Osteoblast (primary cell): ENCODE data around the gene PEMT. TPM values are rescaled to one million over a fixed set of nuclear protein-coding genes. Genes with fewer than 3 reads are reported as not detected.

Source experiments
- DNase-seq: peaks from one replicate; pipeline ENCODE4 v3.0.0; 2011; ENCODE audit warnings: low spot score, mixed read lengths; ENCODE audit not compliant: insufficient read length; ENCODE audit errors: missing footprints
- H2AFZ ChIP-seq: 2 replicates; pipeline ENCODE4 v1.6.0; 2011; ENCODE audit warnings: mild to moderate bottlenecking, low read length
- H3K27ac ChIP-seq: 2 replicates; pipeline ENCODE4 v1.5.1; 2011; ENCODE audit warnings: mild to moderate bottlenecking, low read depth, low read length, moderate library complexity
- H3K27me3 ChIP-seq: 2 replicates; pipeline ENCODE4 v1.6.0; 2012; ENCODE audit warnings: mild to moderate bottlenecking, control low read depth, inconsistent platforms, low read length, moderate library complexity; ENCODE audit not compliant: insufficient read depth
- H3K36me3 ChIP-seq: 2 replicates; pipeline ENCODE4 v1.5.1; 2011; ENCODE audit warnings: mild to moderate bottlenecking, low read length, control low read depth, moderate library complexity; ENCODE audit not compliant: insufficient read depth
- H3K4me1 ChIP-seq: 2 replicates; pipeline ENCODE4 v1.5.1; 2011; ENCODE audit warnings: mild to moderate bottlenecking, low read length, control low read depth, moderate library complexity; ENCODE audit not compliant: insufficient read depth
- H3K4me2 ChIP-seq: 2 replicates; pipeline ENCODE4 v1.6.0; 2011; ENCODE audit warnings: mild to moderate bottlenecking, low read length; ENCODE audit not compliant: insufficient read depth
- H3K4me3 ChIP-seq: fragments of 200-600 bp; sonication (generic); 3 replicates; pipeline ENCODE4 v1.5.1; 2012; ENCODE audit warnings: mild to moderate bottlenecking, low read length, inconsistent platforms; ENCODE audit not compliant: insufficient read depth
- H3K79me2 ChIP-seq: 2 replicates; pipeline ENCODE4 v1.6.0; 2012; ENCODE audit warnings: mild to moderate bottlenecking, low read length, control low read depth, inconsistent platforms; ENCODE audit not compliant: insufficient read depth
- H3K9me3 ChIP-seq: 2 replicates; pipeline ENCODE4 v1.5.1; 2011; ENCODE audit warnings: low read depth, low read length, control low read depth
- H4K20me1 ChIP-seq: 2 replicates; pipeline ENCODE4 v1.6.0; 2012; ENCODE audit warnings: mild to moderate bottlenecking, low read length, control low read depth; ENCODE audit not compliant: insufficient read depth
- total RNA-seq: library from RNA; depleted of rRNA; stranded (reverse); fragments of >200 nt; gene quantifications from 2 replicates; pipeline ENCODE4 v1.2.3, GENCODE V29; 2012
- TF ChIP-seq, protein P1 (sequence below): IDR thresholded peaks from 2 replicates; pipeline ENCODE4 v1.5.1; 2011; ENCODE audit warnings: mild to moderate bottlenecking, low read depth, low read length, moderate library complexity; ENCODE audit errors: extremely low read depth

Gene PEMT
- total RNA-seq, 1 donor: 26.4 TPM

DNA sequence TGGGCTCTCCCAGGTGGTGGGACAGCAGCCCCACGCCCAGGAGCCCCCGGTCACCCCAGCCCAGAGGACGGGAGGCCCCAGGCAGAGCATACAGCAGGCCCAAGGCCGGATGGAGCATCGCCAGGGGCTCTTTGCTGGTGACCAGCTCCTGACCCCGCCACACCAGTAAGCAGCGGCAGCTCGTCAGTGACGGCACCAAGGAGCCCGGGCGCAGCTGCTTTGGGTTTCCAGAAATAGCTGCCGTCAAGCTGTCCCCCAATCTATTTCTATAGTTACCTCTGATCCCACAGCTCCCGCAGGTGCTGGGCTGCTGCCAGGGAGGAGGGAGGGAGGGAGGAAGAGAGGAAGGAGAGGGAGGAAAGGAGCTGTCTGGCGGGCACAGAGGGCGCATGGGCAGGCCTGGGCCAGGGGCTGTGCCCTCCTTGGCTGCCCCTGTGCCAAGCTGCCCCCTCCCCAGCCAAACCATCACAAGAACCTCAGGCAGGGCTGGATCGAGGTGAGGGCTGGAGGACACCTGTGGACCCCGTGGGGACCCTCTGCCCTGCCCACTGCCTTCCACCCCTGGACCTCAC, 84.5 kb downstream of the PEMT start:
- Histone ChIP-seq H3K36me3 (no peaks in the 10 kb centered on the region), H3K4me1 (peaks cover 7% of the 10 kb centered on the region), H3K4me2 (no peak overlapping the region), H2AFZ (no peak overlapping the region), H3K4me3 (no peak overlapping the region), H3K27ac (no peak overlapping the region), H4K20me1 (no peaks in the 10 kb centered on the region), H3K79me2 (no peaks in the 10 kb centered on the region), H3K9me3 (no peaks in the 10 kb centered on the region), H3K27me3 (no peaks in the 10 kb centered on the region)
- DNase-seq: peak; percentile 78
- TF ChIP-seq, protein P1, sequence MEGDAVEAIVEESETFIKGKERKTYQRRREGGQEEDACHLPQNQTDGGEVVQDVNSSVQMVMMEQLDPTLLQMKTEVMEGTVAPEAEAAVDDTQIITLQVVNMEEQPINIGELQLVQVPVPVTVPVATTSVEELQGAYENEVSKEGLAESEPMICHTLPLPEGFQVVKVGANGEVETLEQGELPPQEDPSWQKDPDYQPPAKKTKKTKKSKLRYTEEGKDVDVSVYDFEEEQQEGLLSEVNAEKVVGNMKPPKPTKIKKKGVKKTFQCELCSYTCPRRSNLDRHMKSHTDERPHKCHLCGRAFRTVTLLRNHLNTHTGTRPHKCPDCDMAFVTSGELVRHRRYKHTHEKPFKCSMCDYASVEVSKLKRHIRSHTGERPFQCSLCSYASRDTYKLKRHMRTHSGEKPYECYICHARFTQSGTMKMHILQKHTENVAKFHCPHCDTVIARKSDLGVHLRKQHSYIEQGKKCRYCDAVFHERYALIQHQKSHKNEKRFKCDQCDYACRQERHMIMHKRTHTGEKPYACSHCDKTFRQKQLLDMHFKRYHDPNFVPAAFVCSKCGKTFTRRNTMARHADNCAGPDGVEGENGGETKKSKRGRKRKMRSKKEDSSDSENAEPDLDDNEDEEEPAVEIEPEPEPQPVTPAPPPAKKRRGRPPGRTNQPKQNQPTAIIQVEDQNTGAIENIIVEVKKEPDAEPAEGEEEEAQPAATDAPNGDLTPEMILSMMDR: no peak

DNA sequence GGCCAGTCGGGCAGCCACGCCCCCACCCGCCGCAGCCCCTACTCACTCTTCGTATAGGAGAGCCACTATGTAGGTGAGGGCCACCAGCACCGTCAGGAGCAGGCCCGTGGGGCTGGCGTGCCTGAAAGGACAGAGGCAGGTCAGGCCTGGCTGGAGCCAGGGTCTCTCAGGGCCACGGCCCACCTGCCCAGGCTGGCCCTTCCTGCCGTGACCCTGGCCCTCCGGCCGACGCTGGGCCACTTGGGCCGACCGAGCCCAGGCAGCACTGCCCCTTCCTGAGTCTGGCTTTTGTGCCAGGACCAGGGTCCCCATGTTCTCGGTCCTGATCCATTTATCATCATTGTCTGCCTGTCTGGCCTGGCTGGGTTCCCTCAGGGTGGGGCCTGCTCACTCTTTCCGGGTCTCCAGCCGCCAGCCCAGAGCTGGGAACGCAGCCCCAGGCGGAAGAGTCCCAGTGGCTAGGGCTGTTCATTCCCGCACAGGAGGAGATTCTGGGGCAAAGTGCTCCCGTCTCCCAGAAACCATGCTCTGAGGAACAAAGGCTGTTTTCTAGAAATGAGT, 85.2 kb downstream of the PEMT start:
- Histone ChIP-seq H3K9me3 (no peaks in the 10 kb centered on the region), H3K27me3 (no peaks in the 10 kb centered on the region), H3K36me3 (no peaks in the 10 kb centered on the region), H3K79me2 (no peaks in the 10 kb centered on the region), H3K4me1 (peaks cover under 1% of the 10 kb centered on the region), H3K4me2 (no peak overlapping the region), H4K20me1 (no peaks in the 10 kb centered on the region), H2AFZ (no peak overlapping the region), H3K4me3 (no peak overlapping the region), H3K27ac (no peak overlapping the region)
- TF ChIP-seq, protein P1: no peak
- peak; percentile 75 for DNase-seq

DNA sequence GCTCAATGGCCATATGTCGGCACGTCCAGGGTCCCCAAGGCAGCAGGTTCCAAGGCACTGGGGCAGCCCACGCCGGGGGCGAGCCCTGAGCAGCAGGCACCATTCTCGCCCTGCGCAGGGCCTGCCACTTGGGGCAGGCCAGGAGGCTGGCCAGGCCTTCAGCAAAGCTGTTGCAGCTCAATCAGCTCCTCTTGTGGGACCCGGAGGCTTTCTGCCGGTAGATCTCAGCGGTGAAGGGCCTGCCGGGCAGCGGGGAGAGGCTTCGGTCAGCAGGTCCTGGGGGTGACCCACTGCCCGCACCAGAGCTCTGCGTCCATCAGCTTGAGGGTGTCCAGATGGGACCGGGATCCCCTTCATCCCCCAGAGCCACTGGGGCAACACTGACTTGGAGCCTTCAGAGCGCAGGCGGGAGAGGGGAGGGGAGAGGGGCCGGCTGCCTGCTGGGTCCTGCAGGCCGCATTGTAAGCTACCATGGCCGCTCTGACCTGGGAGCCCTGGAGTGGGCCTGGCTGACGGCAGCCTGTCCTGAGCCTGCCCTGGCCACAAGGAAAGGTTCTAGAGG, 85.8 kb downstream of the PEMT start:
- Histone ChIP-seq H3K4me3 (no peak overlapping the region), H3K4me2 (no peak overlapping the region), H3K27ac (no peak overlapping the region), H4K20me1 (no peaks in the 10 kb centered on the region), H3K27me3 (peaks cover 3% of the 10 kb centered on the region), H3K9me3 (no peaks in the 10 kb centered on the region), H3K79me2 (no peaks in the 10 kb centered on the region), H3K4me1 (no peaks in the 10 kb centered on the region), H2AFZ (no peak overlapping the region), H3K36me3 (no peaks in the 10 kb centered on the region)
- TF ChIP-seq, protein P1: no peak
- DNase-seq: no peak

DNA sequence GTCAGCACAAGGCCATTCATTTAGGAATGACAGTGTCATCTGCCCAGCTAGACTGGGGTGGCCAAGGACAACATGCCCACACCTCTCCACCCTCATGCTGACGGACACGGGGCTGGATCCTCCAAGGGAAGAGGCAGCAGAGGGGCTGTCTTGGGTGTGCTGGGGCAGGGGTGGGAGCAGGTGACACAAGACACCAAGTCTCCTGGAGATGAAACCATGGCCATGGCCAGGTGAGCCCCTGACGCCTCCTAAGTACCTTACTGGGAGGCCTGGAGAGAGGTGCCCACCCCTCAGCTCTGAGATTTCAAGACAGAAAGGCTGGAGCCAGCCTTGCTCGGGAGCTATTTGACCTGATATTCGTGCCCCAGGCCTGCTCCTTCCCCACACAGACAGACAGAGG, 86.4 kb downstream of the PEMT start:
- H3K36me3 ChIP-seq: no peaks in the 10 kb centered on the region
- no peak overlapping the region for H3K4me3 ChIP-seq
- no peak overlapping the region for H2AFZ ChIP-seq
- DNase-seq: no peak
- H3K27ac ChIP-seq: no peak overlapping the region
- H3K9me3 ChIP-seq: no peaks in the 10 kb centered on the region
- no peaks in the 10 kb centered on the region for H3K4me1 ChIP-seq
- peaks cover 3% of the 10 kb centered on the region for H3K27me3 ChIP-seq
- no peaks in the 10 kb centered on the region for H4K20me1 ChIP-seq
- no peaks in the 10 kb centered on the region for H3K79me2 ChIP-seq
- TF ChIP-seq, protein P1: no peak
- no peak overlapping the region for H3K4me2 ChIP-seq
